K562 (cell line): ENCODE measurements around the gene PRXL2A. TPM values are rescaled to one million over a fixed set of nuclear protein-coding genes. Genes with fewer than 3 reads are reported as not detected.

ENCODE experiments used
- EGR1 ChIP-seq: fragments of 450-650 bp; conservative IDR thresholded peaks from 2 replicates; pipeline ENCODE4 v1.6.1; 2017; ENCODE audit warnings: mild to moderate bottlenecking
- MCM5 ChIP-seq: fragments of 450-650 bp; IDR thresholded peaks from 2 replicates; pipeline ENCODE4 v1.6.1; 2016; ENCODE audit warnings: low read depth
- NFATC3 ChIP-seq: fragments of 450-650 bp; IDR thresholded peaks from 2 replicates; pipeline ENCODE4 v1.6.1; 2017; ENCODE audit warnings: mild to moderate bottlenecking
- NFIX ChIP-seq: fragments of 250-450 bp; sonication (Bioruptor Pico); IDR thresholded peaks from 2 replicates; pipeline ENCODE4 v1.4.0; 2020; ENCODE audit warnings: low read depth, mild to moderate bottlenecking, moderate library complexity
- NONO ChIP-seq, 2 experiments: fragments of 200-400 bp in 1 of 2; fragments of 450-650 bp in 1 of 2; formaldehyde crosslinking in 1 of 2; IDR thresholded peaks; 2 replicates each; pipeline ENCODE4 v1.6.1; 2017; ENCODE audit warnings: low read depth in 2 of 2, mild to moderate bottlenecking in 2 of 2, moderate library complexity in 2 of 2, low read length in 1 of 2
- RBFOX2 ChIP-seq: fragments of 200-400 bp; formaldehyde crosslinking; IDR thresholded peaks from 2 replicates; pipeline ENCODE4 v1.6.1; 2017; ENCODE audit warnings: low read depth, mild to moderate bottlenecking, low read length, moderate library complexity
- RBM14 ChIP-seq: fragments of 200-400 bp; formaldehyde crosslinking; IDR thresholded peaks from 2 replicates; pipeline ENCODE4 v1.6.1; 2018; ENCODE audit warnings: low read depth, mild to moderate bottlenecking, low read length, moderate library complexity, borderline replicate concordance; ENCODE audit not compliant: insufficient read depth
- RCOR1 ChIP-seq, 2 experiments: IDR thresholded peaks; 2 replicates each; pipeline ENCODE4 v1.6.1; 2012; ENCODE audit warnings: low read depth in 2 of 2, low read length in 2 of 2, borderline replicate concordance in 1 of 2, improper control_type of control experiment in 1 of 2
- RFX7 ChIP-seq: fragments of 250-450 bp; sonication (Bioruptor Pico); IDR thresholded peaks from 2 replicates; pipeline ENCODE4 v1.5.1; 2021; ENCODE audit warnings: mild to moderate bottlenecking
- SAFB2 ChIP-seq: fragments of 200-400 bp; formaldehyde crosslinking; IDR thresholded peaks from 2 replicates; pipeline ENCODE4 v1.6.1; 2018; ENCODE audit warnings: borderline replicate concordance, low read length, low read depth, moderate library complexity; ENCODE audit not compliant: severe bottlenecking
- TBL1XR1 ChIP-seq, 2 experiments: IDR thresholded peaks; 2 replicates each; pipeline ENCODE4 v1.6.1; 2012; ENCODE audit warnings: improper control_type of control experiment in 2 of 2, low read length in 2 of 2, mild to moderate bottlenecking in 1 of 2
- ZBTB8A ChIP-seq: fragments of 450-650 bp; IDR thresholded peaks from 2 replicates; pipeline ENCODE4 v1.6.1; 2018; ENCODE audit warnings: mild to moderate bottlenecking, moderate library complexity; ENCODE audit not compliant: partially characterized antibody
- ZC3H4 ChIP-seq: sonication (generic); formaldehyde crosslinking; IDR thresholded peaks from 2 replicates; pipeline ENCODE4 v1.9.0; 2021; ENCODE audit warnings: missing genetic modification reagents, borderline replicate concordance
- ZNF146 ChIP-seq: IDR thresholded peaks from one replicate; pipeline ENCODE4 v1.6.1; 2018; ENCODE audit warnings: missing compliant biosample characterization; ENCODE audit not compliant: unreplicated experiment
- ZNF707 ChIP-seq: fragments of 250-450 bp; sonication (Bioruptor Pico); conservative IDR thresholded peaks from 2 replicates; pipeline ENCODE4 v1.8.0; 2022; ENCODE audit warnings: inconsistent platforms, mild to moderate bottlenecking, moderate library complexity
- polyA plus RNA-seq, 8 experiments: library from polyadenylated mRNA; depleted of rRNA in 4 of 8; stranded (reverse) in 5 of 8; unstranded in 3 of 8; fragments of >200 nt; fragmentation: Nextera tagmentation in 2 of 8; fragmentation: Illumina TruSeq in 1 of 8; extraction: Ambion mirVana in 2 of 8; extraction: Trizol in 1 of 8; gene quantifications; 2 replicates each; pipeline versions ENCODE4 v1.2.1 to v1.2.3, GENCODE V29; 2011 to 2014; ENCODE audit warnings: inconsistent platforms in 1 of 8, missing spikeins in 1 of 8
- total RNA-seq, 7 experiments: library from RNA; depleted of rRNA in 6 of 7; stranded (reverse); fragments of >200 nt in 6 of 7; fragmentation: Illumina TruSeq in 2 of 7; extraction: Trizol in 2 of 7; gene quantifications; 2 replicates each; pipeline versions ENCODE4 v1.2.1 to v1.2.3, GENCODE V29; 2011 to 2021; ENCODE audit warnings: low replicate concordance in 1 of 7
- TF ChIP-seq, protein P1 (sequence below): fragments of 250-450 bp; sonication (Bioruptor Pico); IDR thresholded peaks from 2 replicates; pipeline ENCODE4 v1.9.0; 2021; ENCODE audit warnings: mild to moderate bottlenecking, inconsistent platforms
- TF ChIP-seq, protein P2 (sequence below): fragments of 250-450 bp; sonication (Bioruptor Pico); IDR thresholded peaks from 2 replicates; pipeline ENCODE4 v1.8.0; 2021; ENCODE audit warnings: moderate library complexity, mild to moderate bottlenecking, inconsistent platforms
- TF ChIP-seq, protein P3 (sequence below): sonication (generic); formaldehyde crosslinking; IDR thresholded peaks from 2 replicates; pipeline ENCODE4 v1.8.0; 2022; ENCODE audit warnings: mild to moderate bottlenecking, missing genetic modification reagents
- TF ChIP-seq, protein P4 (sequence below): fragments of 250-450 bp; sonication (Bioruptor Pico); IDR thresholded peaks from 2 replicates; pipeline ENCODE4 v1.4.0; 2020; ENCODE audit warnings: mild to moderate bottlenecking, moderate library complexity, borderline replicate concordance

The PRXL2A gene
- total and polyA plus RNA-seq, 9 of the 15 experiments (the other 6 are each of a cell fraction or from before 2014, with no cell fraction given), result 0.14 to 1.2 (median 0.75) TPM

DNA sequence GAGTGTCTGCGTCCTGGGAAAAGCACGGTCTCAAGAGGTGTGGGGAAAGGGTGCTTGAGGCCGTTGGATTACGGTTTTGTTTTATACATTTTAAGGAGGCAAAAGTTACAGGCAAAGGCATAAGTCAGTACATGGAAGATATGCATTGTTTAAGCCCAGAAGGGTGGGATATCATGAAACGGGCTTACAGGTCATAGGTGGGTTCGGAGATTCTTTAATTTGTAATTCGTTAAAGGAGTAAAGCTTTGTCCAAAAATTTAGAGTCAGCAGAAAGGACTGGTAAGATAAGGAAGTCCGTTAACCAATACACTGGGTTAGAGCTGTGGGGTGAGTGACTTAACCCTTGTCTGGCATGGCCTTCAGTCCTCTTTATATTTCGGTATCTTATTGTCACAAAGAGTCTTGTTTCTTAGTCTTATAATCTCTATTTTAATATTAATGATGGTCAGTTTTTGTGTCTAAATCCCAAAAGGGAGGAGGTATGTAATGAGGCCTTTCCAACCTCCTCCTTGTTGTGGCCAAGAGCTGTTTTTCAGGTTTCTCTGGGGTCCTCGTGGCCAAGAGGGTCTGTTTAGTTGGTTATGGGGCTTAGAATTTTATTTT lies 58.5 kb downstream of the PRXL2A start (continued):
- TF ChIP-seq, protein P1, sequence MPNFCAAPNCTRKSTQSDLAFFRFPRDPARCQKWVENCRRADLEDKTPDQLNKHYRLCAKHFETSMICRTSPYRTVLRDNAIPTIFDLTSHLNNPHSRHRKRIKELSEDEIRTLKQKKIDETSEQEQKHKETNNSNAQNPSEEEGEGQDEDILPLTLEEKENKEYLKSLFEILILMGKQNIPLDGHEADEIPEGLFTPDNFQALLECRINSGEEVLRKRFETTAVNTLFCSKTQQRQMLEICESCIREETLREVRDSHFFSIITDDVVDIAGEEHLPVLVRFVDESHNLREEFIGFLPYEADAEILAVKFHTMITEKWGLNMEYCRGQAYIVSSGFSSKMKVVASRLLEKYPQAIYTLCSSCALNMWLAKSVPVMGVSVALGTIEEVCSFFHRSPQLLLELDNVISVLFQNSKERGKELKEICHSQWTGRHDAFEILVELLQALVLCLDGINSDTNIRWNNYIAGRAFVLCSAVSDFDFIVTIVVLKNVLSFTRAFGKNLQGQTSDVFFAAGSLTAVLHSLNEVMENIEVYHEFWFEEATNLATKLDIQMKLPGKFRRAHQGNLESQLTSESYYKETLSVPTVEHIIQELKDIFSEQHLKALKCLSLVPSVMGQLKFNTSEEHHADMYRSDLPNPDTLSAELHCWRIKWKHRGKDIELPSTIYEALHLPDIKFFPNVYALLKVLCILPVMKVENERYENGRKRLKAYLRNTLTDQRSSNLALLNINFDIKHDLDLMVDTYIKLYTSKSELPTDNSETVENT (CRISPR knock-in tag), result no peak
- no peak for TF ChIP-seq ZNF146 (CRISPR knock-in tag)
- no peak for TF ChIP-seq NFIX
- no peak for TF ChIP-seq ZBTB8A
- TF ChIP-seq NONO (IDR thresholded peaks at IDR 0.05; ENCODE audit: low read depth in 2 of 2, low read length in 1 of 2), result no peak
- TF ChIP-seq, protein P2, sequence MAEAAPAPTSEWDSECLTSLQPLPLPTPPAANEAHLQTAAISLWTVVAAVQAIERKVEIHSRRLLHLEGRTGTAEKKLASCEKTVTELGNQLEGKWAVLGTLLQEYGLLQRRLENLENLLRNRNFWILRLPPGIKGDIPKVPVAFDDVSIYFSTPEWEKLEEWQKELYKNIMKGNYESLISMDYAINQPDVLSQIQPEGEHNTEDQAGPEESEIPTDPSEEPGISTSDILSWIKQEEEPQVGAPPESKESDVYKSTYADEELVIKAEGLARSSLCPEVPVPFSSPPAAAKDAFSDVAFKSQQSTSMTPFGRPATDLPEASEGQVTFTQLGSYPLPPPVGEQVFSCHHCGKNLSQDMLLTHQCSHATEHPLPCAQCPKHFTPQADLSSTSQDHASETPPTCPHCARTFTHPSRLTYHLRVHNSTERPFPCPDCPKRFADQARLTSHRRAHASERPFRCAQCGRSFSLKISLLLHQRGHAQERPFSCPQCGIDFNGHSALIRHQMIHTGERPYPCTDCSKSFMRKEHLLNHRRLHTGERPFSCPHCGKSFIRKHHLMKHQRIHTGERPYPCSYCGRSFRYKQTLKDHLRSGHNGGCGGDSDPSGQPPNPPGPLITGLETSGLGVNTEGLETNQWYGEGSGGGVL (CRISPR knock-in tag), result no peak
- peak; percentile 24; the same call in 1 of the 2 replicates for TF ChIP-seq EGR1
- no peak for TF ChIP-seq RBFOX2
- TF ChIP-seq TBL1XR1 (IDR thresholded peaks at IDR 0.05; ENCODE audit: low read length in 2 of 2), result peak in 1 of 2 experiments; percentile 41; a peak in 1 of 4 replicates
- no peak for TF ChIP-seq ZNF707 (CRISPR knock-in tag)
- TF ChIP-seq NFATC3, result no peak
- TF ChIP-seq RFX7 (CRISPR knock-in tag), result peak; percentile 36; the same call in 1 of the 2 replicates
- TF ChIP-seq, protein P3, sequence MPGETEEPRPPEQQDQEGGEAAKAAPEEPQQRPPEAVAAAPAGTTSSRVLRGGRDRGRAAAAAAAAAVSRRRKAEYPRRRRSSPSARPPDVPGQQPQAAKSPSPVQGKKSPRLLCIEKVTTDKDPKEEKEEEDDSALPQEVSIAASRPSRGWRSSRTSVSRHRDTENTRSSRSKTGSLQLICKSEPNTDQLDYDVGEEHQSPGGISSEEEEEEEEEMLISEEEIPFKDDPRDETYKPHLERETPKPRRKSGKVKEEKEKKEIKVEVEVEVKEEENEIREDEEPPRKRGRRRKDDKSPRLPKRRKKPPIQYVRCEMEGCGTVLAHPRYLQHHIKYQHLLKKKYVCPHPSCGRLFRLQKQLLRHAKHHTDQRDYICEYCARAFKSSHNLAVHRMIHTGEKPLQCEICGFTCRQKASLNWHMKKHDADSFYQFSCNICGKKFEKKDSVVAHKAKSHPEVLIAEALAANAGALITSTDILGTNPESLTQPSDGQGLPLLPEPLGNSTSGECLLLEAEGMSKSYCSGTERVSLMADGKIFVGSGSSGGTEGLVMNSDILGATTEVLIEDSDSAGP, result no peak
- no peak for TF ChIP-seq ZC3H4 (CRISPR knock-in tag)
- TF ChIP-seq MCM5, result no peak
- TF ChIP-seq SAFB2, result no peak
- no peak for TF ChIP-seq RBM14
- TF ChIP-seq, protein P4, sequence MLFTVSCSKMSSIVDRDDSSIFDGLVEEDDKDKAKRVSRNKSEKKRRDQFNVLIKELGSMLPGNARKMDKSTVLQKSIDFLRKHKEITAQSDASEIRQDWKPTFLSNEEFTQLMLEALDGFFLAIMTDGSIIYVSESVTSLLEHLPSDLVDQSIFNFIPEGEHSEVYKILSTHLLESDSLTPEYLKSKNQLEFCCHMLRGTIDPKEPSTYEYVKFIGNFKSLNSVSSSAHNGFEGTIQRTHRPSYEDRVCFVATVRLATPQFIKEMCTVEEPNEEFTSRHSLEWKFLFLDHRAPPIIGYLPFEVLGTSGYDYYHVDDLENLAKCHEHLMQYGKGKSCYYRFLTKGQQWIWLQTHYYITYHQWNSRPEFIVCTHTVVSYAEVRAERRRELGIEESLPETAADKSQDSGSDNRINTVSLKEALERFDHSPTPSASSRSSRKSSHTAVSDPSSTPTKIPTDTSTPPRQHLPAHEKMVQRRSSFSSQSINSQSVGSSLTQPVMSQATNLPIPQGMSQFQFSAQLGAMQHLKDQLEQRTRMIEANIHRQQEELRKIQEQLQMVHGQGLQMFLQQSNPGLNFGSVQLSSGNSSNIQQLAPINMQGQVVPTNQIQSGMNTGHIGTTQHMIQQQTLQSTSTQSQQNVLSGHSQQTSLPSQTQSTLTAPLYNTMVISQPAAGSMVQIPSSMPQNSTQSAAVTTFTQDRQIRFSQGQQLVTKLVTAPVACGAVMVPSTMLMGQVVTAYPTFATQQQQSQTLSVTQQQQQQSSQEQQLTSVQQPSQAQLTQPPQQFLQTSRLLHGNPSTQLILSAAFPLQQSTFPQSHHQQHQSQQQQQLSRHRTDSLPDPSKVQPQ (CRISPR knock-in tag), result no peak
- TF ChIP-seq RCOR1 (IDR thresholded peaks at IDR 0.05; ENCODE audit: borderline replicate concordance in 1 of 2, low read depth in 2 of 2, low read length in 2 of 2), result no peak
